DMS 273 (cell line): ENCODE measurements around the gene SAXO1.

Experiments used
- DNase-seq: peaks from one replicate; lab custom pipeline; 2025; ENCODE audit not compliant: unreplicated experiment; lab: John Stamatoyannopoulos, UW

Gene SAXO1

DNA sequence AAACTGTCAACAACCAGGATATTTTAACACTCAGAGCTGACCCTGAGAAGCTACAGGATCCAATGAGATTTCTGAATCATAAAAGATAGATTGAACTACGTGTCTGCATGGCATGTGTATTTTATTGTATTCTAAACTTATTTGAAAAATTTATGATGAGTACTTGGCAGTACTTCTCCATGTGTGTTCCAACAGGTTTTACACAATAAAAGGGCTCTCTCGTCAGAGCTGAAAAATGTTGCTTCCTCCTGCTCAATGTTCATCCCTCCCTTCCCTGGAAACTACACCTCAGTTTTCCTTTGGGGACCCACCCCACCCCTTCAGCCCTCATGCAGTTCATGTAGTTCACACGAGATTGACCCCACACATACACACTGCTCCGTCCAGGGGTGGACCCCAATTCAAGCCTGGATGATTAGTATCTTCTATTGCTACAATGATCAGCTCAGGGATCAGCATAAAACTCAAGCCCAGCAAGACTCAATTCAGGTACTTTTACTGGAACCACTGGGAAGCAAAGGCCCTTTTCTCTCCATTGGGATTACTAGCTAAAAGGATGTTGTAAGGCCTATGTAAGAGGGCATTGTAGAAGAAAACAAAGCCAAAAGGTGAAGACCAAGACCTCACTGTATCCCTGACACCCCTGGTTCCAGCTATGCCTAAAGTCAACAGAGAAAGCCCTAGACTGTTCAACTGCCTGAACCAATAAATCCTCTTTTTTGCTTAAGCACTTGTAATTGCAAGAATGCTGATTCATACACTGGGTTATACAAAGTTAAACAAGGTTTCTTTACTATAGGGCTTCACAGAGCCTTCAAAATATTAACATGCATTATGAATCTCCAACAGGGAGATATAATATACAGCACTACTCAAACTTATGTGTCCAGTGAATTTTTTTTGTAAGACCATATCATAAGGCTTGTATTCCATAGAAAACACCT lies 112.6 kb downstream of the SAXO1 start:
- no peak for DNase-seq

DNA sequence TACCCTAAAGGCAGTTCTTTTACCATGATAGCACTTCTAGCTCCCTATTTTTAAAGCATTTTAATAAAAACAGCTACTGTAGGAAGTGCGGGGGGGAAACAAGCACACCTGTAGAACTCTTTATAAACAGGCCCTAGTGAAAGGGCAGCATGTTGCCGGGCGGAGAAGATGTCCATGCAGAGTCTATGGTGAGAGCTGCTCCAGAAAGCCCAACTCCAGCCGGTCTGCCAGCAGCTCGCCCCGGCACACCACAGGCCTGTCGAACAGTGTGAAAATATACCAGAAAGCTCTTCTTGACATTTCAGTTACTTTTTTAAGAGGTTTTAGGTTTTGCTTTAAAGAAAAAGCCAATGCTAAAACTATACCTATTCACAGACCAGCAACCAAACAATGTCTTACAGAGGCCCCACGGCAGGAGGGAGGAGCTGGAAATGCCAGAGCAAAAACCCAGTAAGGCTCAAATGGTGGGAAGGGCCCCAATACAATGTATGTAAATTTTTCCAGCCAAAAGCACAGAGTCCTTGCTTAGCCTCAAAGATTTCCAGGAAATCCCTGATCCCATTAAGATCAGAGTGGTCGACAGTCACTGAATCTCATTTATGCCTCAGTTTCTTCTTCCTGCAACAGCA lies 121.2 kb downstream of the SAXO1 start:
- no peak for DNase-seq

DNA sequence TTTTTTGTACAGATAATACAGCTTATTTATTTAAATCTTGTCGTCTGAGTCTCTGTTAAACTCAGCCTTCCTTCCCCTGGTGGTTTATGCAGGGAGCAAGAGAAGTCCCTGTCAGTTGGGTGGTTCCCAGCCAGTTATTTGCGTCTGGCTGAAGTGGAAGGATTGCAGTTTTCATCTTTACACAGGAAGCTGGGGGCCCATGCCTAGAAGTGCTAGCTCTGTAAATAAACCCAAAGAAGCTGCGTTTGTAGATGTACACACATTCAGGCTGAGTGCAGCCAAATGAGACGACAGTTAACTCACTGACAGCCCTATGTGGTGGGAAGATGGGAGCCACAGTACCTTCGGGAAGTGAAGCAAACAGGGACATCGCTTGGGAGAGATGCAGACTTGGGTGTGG lies 122.1 kb downstream of the SAXO1 start:
- no peak for DNase-seq

DNA sequence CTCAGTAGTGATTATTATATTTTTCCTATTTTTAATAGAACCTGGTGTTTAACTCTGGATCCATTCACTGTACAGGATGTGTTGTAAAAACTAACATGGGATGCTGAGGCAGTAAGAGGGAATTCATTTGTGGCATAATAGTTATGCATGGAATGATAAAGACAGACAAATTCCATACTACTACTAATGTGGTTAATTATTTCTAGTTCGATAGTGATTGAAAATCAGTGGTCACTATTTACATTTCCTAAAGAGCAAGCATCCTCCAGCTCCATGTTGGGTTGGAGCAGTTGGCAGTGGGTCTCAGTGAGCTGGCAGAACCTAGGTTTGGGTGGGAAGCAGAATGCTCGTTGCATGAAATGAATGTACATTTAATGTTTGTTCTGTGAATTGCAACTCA lies 122.6 kb downstream of the SAXO1 start:
- DNase-seq = no peak

DNA sequence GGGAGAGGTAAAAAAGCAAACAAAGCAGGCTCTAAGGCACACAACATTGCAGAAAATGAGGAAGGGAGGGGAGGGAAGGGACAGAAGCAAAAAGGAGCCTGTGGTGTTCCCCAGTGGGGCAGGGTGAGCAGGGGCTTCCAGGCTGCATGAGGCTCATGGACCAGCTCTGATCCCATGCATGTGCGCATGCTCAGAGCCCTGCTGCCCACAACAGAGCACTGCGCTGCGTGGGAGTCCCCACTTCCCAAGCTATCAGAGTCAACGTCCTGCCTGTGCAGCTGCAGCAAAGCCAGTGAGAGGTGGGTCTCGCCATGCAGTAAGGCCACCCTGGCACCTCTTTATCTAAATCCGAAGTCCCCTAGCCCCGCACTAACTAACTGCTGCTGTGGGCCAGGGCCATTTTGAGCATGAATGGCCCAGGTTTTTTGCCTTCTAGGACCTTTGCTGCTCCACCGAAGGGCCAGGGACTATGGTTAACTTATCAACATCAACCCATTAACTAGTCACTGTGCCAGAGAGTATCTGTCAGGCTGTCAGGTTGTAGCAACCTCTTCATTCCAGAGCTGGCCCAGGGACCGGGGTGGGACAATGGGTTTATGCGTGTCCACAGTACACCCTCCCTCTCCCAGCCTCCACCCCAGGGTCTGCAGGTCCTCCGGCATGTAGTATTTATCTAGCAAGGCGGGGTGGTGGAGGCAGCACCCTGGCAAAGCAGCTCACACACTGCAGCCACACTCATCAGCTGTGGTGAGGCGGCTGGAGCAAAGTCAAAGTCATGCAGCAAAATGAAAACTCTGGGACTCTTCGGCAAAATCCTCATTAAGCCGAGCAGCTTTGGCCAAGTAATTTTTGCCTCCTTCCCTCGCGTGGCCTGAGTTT lies 123.6 kb downstream of the SAXO1 start:
- no peak for DNase-seq

DNA sequence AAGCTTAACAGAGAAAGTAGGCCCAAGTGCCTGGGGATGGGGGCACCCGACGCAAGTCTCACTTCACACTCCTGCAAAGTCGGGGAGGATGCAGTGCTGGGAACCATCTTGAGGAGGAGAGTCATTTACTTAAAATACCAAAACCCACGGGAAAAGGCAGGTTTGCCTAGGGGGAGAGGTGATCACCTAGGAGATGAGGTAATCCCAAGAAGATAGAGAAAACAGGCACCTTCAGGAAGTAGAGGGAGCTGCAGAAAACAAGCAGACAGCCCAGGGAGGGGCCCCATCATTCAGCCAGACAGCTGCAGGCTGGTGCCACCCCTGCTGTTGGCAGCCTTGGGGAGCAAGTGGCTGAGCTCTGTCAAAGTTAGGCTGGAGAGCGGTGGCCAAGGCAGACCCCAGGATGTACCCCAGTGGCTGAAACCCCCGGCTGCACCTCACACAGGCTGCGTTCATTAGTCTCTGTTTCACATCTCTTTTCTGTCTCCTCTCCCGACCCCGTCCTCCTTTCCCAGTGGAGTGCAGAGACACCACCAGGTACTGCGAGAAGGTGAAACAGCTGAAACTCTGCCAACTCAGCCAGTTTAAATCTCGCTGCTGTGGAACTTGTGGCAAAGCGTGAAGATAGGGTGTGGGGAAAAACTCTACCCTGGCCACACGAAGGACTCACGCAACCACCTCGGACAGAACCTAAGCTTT lies 124.9 kb downstream of the SAXO1 start:
- no peak for DNase-seq

DNA sequence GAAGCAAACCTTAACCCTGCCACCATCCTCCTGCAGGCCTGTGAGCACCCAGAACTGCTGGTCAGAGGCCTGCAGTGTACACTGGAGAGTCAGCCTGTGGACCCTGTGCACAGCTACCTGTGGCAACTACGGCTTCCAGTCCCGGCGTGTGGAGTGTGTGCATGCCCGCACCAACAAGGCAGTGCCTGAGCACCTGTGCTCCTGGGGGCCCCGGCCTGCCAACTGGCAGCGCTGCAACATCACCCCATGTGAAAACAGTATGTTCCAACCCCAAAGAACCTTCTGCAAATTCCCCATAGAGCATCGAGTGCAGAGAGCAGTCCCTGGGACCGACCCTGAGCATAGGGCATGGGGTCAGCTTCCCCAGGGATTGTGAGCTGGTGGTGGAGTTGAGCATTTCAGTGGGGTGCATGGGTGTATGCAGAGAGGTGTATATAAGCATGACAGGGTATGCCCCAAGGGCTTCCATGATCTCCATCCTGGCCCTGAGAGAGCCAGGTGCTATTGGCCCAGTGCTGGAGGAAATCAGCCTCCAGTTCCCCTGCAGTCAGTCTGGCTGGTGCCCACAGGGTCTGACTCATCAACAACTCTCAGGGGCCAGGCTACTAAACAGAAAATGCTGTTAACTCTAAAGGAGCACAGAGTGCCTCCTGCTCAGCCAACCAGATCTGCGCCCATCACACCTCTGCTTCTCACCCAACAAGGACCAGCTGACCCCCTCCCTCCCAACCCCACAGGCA lies 126.2 kb downstream of the SAXO1 start:
- DNase-seq = no peak

DNA sequence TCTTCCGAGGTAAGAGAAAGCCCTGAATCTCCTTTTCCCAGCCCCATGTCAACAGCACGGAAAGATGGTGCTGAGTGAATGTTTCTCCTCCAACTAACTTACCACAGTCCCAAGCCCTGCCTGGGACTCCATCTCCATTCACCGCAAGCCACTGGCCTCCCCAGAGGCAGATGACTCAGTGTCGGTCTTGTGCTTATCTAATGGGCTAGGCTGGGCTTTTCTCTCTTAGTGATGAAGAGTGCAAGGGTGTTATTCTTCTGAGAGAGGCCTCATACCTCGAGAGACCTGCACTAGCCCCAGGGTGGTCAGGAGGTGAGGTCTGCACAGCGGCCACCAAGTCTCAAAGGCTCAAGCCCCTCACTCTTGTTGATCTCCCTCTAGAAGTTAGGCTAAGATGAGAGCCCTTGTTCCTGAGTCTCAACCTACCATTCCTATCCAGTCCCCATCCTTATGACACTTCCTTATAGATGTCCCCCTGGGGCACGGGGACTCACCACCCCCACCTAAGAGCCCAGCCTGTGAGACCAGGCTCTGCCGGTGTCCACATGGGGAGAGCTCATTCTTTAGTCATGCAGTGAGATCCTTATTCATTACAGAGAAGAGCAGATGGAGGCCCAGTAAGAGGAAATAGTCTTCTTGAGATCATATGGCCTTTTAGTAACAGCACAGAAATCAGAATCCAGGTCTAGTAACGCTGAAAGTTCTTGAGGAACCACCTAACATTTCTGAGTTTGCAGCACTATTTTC lies 127.0 kb downstream of the SAXO1 start:
- DNase-seq = no peak

DNA sequence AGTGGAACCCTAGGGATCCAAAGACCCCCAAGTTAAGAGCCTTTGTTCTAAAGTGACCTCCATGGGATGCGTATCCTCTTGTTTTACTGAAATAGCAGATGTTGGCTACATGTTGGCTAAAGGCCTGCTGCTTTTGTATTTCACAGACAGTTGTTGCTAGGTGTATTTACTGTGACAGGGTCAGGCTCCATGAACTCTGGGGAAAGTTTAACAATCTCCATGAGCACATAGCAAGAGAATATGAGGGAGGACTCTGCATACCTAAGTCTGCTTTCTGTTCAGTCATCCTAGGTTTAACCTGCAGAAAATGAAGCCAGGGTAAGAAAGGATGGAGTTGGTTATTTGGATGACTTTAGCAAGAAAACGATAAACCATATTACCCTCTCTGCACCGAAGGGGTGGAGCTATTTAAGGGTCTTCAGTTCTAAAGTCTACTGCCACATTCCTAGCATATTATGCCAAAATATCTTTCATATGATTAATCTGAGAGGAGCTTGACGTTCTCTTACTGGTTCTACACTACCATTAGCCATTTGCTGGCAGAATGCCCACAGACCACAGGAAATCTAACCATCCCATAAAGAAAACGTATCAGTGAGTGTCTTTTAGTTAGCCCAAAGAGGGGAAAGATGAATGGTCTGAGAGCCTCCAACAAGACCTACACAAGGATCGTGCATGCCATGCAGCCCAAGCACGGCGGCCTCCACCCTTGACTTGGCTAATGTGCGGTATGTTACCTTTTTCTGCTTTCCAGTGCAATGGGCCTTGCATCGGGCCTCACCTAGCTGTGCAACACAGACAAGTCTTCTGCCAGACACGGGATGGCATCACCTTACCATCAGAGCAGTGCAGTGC lies 127.8 kb downstream of the SAXO1 start:
- DNase-seq = no peak

DNA sequence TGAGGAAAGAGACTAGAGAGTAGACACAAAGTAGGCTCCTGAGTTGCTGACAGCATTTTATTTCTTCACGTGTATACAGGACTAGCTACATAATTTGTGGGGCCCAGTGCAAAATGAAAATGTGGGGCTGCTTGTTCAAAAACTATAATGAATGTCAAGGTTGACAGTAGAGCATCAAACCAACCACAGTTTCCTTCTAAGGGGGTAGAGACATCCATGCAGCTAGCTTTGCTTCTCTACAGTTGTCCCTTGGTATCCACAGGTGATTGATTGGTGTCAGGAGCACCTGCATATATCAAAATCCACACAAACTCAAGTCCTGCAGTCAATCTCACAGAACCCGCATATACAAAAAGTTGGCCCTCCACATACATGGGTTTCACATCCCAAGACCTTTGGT lies 129.6 kb downstream of the SAXO1 start:
- DNase-seq = no peak

DNA sequence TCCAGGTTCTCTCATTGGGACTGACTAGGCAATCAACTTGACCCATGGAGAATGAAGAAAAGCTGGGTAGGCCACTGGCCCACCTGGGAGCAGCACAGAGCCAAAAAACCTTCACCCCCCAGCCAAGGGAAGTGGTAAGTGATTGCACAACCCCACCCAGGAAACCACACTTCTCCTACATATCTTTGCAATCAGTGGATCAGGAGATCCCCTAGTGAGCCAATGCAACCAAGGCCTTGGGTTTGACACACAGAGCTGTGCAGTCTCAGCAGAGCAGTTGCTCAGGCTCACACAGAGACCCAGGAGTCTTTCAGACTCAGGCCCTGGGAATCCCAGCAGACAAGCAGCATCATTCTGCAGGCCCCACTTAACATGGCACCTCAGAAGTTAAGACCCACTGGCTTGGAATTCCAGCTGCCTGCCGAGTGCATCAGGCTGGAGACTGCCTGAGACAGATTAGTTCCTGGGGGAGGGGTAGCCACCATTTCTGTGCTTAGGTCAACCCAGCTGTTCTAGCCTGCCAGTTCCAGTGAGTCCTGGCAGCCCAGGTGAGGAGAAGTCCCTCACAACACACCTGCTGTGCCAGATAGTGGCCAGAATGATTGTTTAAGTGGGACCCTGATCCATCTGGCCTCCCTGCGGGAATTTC lies 136.4 kb downstream of the SAXO1 start:
- no peak for DNase-seq

DNA sequence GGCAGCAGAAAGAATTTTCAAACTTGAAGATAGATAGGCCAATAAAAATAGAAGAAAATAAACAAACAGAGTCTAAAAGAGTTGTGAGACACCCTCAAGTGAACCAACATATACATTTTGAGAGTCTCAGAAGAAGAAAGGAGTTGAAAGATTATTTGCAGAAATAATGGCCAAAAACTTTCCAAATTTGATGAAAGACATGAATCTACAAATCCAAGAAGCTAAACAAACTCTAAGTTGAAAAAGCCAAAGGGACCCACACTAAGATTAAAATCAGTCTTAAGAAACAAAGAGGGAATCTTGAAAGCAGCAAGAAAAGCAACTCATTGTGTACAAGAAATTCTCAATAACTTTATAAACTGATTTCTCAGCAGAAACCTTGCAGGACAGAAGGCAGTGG lies 137.0 kb downstream of the SAXO1 start:
- DNase-seq = no peak

DNA sequence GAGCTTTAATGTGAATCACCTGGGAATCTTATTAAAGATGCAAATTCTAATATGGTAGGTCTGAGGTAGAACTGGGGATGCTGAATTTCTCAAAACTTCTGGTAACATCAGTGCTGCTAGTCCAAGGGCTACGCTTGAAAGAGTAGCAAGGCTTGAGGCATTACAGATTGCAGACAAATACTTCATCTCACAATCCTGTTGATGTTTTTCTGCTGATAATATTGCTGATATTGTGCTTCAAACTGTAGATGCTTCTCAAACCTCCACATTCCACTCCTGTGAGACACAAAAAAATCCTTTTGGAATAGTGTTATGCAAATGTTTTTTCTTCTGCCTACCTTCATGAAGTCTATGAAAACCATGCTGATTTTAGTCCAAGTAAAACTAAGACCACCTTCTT lies 139.5 kb downstream of the SAXO1 start:
- DNase-seq = no peak

DNA sequence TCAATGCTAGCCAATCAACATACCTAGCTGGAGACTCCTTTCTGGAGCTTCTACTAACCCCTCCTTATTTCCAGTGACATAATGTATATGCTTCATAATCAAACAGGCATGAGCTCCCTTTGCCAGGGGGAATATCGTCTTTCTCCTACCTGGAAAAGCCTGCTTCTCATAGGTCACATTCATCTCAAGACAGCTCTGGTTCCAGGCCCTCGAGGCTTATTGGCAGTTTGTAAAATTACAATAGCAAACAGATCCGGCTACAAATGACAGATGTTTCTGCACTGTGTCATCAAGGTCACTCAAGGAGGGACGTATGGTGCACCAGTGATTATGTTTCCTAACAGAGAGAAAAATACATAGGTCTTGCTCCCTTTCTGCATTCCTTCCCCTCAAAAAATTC lies 140.0 kb downstream of the SAXO1 start:
- no peak for DNase-seq

DNA sequence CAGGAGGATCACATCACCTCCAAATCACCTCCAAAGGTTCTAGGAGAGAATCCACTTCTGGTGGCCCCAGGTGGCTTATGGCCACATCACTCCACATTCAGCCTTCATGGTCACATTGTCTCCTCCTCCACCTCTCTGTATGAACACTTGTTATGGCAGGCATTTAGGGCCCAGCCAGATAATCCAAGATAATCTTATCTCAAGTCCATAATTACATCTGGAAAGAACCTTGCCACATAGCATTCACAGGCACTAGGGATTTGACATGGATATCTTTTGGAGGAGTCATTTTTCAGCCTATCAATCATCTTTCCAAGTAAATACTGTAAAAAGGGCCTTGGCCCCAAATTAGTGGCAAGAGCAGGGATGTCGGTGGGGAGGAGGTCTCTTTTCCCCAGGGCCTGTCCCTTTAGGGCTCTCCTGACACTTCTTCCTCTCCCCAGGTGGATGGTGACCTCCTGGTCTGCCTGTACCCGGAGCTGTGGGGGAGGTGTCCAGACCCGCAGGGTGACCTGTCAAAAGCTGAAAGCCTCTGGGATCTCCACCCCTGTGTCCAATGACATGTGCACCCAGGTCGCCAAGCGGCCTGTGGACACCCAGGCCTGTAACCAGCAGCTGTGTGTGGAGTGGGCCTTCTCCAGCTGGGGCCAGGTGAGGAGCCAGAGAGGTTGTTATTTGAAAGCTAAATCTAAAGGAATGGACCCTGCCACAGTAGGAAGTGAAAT lies 140.9 kb downstream of the SAXO1 start:
- no peak for DNase-seq

DNA sequence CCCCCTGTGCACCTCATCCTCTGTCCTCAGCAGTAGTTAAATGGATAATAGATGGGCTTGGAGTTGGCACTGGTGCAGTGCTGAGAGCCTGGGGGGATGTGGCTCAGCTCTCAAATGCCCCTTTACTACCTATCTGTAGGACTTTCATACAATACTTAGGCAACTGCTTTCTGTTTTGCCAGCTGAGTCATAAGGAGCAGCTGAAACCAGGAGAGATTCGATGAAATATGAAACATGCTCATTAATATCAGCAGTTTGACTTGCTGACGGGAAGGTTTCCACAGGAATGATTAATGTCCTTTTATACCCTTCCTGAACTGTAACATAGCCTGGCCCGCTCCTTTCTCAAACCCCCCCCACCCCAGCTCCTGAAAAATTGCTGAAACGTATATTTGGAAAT lies 142.6 kb downstream of the SAXO1 start:
- no peak for DNase-seq

DNA sequence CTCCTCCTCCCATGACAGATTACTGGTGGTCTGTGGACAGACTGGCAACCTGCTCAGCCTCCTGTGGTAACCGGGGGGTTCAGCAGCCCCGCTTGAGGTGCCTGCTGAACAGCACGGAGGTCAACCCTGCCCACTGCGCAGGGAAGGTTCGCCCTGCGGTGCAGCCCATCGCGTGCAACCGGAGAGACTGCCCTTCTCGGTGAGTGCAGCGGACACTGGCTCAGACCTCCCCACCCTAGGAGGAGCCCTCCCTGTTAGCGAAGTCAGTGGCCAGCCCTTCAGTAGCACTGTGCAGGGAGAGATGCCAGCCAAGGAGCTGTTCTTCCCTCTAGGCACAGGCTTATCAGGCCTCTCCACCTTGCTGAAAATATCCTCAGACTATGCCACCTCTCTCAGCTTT lies 143.5 kb downstream of the SAXO1 start:
- no peak for DNase-seq

DNA sequence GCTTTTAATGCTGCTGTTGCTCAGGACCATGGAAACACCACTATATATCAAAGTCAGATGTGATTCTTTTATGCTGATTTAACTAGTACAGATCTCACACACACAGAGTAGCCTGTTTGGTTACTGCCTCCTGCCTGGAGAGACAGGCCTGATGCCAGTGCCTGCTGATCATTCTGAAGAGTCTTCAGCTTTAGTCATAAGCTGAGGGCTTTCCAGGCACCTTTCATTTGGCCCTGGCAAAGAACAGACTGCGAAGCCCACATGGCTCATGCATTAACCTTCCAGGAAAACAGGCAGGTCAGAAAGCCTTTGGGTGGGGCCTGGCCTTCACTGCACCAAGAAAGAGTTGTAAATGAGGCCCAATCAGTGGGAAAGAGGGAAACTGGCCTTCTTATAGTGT lies 144.7 kb downstream of the SAXO1 start:
- no peak for DNase-seq
